ENCODE measurements around the gene PLXNA1. TPM values are rescaled to one million over a fixed set of nuclear protein-coding genes. Genes with fewer than 3 reads are reported as not detected.

Gene PLXNA1
- total RNA-seq, 3 donors from 2014 or later = 11.8 to 19.3 (median 12.7) TPM

DNA sequence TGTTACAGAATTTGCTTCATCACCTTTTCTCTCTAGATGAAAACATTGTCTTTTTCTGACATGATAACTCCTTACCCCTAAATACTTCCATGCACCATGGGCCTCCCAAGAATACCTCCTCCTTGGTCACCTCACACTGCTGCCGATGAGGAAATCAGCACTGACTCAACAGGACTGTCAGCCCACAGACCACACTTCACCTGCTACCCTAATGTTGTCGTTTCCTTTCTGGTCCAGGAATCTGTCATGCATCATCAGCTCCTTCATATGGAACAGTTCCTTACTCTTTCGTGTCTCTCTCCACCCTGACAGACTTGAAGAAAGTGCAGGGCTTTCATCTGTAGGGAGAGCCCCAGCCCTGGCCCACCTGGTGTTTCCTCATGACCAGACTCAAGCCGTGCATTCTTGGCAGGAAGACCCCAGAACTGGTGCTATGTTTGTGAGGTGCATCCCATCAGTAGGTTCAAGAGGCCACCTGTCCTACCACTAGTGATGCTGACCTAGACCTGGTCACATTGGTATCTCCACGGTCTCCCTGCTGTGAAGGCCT, 41.1 kb upstream of the PLXNA1 start:
- TF ChIP-seq, protein P1, sequence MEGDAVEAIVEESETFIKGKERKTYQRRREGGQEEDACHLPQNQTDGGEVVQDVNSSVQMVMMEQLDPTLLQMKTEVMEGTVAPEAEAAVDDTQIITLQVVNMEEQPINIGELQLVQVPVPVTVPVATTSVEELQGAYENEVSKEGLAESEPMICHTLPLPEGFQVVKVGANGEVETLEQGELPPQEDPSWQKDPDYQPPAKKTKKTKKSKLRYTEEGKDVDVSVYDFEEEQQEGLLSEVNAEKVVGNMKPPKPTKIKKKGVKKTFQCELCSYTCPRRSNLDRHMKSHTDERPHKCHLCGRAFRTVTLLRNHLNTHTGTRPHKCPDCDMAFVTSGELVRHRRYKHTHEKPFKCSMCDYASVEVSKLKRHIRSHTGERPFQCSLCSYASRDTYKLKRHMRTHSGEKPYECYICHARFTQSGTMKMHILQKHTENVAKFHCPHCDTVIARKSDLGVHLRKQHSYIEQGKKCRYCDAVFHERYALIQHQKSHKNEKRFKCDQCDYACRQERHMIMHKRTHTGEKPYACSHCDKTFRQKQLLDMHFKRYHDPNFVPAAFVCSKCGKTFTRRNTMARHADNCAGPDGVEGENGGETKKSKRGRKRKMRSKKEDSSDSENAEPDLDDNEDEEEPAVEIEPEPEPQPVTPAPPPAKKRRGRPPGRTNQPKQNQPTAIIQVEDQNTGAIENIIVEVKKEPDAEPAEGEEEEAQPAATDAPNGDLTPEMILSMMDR (IDR thresholded peaks at IDR 0.05) = no peak
- ATAC-seq (no peak), DNase-seq (no peak)
- intact Hi-C loops (cut with DNase I, micrococcal nuclease) = no loop called here
- Histone ChIP-seq H3K36me3 (ENCODE audit: low read depth) (no peaks in the 10 kb centered on the region), H3K9me3 (no peaks in the 10 kb centered on the region), H3K4me3 (no peak overlapping the region), H3K4me1 (ENCODE audit: low read depth) (peaks cover 7% of the 10 kb centered on the region)

DNA sequence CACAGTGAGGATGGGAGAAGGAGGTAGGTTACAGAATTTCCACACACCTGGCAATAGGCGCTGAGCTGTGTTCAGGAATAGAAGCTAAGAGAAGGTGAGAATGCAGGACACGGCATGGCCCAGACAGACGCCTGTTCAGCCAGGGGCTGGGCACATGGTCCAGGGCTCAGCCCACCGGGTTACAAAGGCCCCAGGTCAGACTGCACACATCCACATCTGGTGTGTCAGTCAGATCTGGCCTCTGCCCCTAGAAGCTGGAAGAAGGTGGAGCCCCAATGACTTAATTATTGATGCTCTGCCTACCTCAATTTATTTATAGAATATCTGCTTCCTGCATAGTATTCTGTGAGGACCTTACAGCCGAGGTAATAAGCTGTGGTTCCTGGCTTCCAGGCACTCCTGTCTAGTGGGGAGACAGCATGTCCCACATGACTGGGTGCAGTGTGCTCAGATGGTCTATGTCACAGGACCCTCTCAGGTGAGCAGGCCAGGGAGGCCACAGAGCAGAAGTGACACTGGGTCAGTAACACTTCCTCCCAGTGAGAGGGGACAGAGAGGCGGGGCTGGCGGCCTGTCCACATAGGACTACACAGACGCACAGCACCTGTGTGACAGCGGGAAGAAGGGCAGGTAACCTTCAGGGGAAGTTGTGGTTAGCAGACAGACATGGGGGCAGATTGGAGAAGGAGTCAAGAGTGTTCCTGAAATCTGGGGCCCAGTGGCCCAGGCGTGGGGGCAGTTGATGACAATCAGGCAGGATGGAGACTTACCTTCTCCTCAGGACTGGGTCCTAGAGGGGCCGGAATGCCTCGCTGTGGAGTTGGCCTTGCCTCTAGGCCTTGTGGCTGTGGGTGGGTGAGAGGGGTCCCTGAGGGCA, 38.6 kb upstream of the PLXNA1 start:
- intact Hi-C loops (cut with DNase I, micrococcal nuclease) = no loop called here
- TF ChIP-seq, protein P1 (IDR thresholded peaks at IDR 0.05) = no peak
- DNase-seq (no peak), ATAC-seq (no peak)
- Histone ChIP-seq H3K4me1 (ENCODE audit: low read depth) (peaks cover 4% of the 10 kb centered on the region), H3K9me3 (no peaks in the 10 kb centered on the region), H3K36me3 (ENCODE audit: low read depth) (no peaks in the 10 kb centered on the region), H3K4me3 (no peak overlapping the region)

DNA sequence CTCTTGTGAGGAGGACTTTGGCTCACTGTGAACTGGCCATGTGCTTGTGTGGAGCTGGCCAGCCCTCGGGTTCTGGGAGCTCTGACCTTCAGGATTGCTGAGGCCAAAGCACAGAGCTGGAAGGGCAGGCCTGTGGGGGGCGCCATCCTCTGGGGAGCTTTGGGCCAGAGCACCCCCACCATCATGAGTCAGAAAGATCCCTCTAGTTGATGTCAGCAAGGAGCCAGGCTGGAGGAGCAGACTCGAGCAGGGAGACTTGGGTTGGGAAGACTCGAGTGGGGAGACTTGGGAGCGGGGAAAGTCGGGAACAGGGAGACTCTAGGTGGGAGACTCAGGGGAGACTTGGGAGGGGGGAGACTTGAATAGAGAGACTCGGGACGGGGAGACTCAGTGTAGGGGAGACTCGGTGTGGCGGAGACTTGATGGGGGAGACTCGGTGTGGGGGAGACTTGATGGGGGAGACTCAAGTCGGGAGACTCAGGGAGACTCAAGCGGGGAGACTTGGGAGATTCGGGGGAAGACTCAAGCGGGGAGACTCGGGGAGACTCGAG, 37.7 kb upstream of the PLXNA1 start:
- peaks cover 1% of the 10 kb centered on the region for H3K4me1 ChIP-seq (ENCODE audit: low read depth)
- intact Hi-C loops (cut with DNase I, micrococcal nuclease) = no loop called here
- H3K36me3 ChIP-seq (ENCODE audit: low read depth) = no peaks in the 10 kb centered on the region
- DNase-seq = no peak
- no peak for ATAC-seq
- no peak overlapping the region for H3K4me3 ChIP-seq
- TF ChIP-seq, protein P1 (IDR thresholded peaks at IDR 0.05) = no peak
- no peaks in the 10 kb centered on the region for H3K9me3 ChIP-seq

DNA sequence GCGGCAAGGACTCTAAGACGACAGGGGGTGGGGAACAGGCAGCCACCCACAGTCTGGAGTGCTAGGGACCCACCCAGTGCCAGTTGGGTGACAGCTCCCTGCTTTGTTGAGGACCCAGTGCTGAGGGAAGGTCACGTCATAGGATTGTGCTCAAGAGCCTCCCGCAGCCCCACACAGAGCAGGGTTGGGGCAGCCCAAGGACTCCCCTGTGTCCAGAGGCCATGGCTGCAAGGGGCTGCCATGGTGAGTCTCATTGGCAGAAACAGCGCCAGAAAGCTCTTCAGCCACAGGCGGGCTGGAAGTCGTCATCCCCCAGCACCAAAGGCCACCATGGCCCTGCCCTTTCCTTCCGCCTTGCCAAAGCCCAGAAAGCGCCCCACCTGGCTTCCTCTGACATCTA, 37.0 kb upstream of the PLXNA1 start:
- intact Hi-C loops (cut with DNase I, micrococcal nuclease) = no loop called here
- Histone ChIP-seq H3K4me3 (no peak overlapping the region), H3K4me1 (ENCODE audit: low read depth) (no peaks in the 10 kb centered on the region), H3K9me3 (no peaks in the 10 kb centered on the region), H3K36me3 (ENCODE audit: low read depth) (no peaks in the 10 kb centered on the region)
- no peak for DNase-seq
- TF ChIP-seq, protein P1 (IDR thresholded peaks at IDR 0.05) = no peak
- ATAC-seq = no peak

DNA sequence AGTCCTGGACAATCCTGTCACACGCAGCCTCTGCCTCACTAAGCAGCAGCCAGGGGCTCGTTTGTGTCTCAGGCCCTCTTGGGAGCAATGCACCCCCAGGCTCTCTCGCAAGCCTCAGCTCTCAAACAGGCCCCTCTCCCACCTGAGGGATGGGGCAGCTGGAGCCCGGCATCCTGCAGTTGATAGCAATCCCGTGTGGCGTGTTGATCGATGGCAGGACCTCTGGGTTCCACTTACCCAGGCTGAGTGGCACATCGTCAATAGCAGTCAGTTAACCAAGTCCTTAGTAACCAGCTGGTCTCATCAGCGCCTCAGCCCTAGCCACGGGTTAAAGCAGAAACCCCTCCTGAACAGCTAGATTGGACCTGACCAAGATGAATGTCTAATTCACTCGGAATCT, 36.5 kb upstream of the PLXNA1 start:
- H3K4me1 ChIP-seq (ENCODE audit: low read depth) = no peaks in the 10 kb centered on the region
- ATAC-seq (no peak), DNase-seq (no peak)
- H3K4me3 ChIP-seq = no peak overlapping the region
- TF ChIP-seq, protein P1 (IDR thresholded peaks at IDR 0.05) = no peak
- no peaks in the 10 kb centered on the region for H3K36me3 ChIP-seq (ENCODE audit: low read depth)
- no peaks in the 10 kb centered on the region for H3K9me3 ChIP-seq
- intact Hi-C loops (cut with DNase I, micrococcal nuclease) = no loop called here
